H9 (cell line): ENCODE results near the gene SOX12. TPM values are rescaled to one million over a fixed set of nuclear protein-coding genes. Genes with fewer than 3 reads are reported as not detected.
A peak's percentile ranks its signal among the peaks of the same experiment; 100 is the strongest.

Source experiments
- DNase-seq: peaks from one replicate; pipeline ENCODE4 v3.0.0-alpha.2; 2017
- H2AFZ ChIP-seq: one replicate; pipeline ENCODE4 v1.6.1; 2013; ENCODE audit warnings: mild to moderate bottlenecking, low read length, control low read depth, moderate library complexity
- H2AK5ac ChIP-seq: 2 replicates; pipeline ENCODE4 v1.6.1; 2013; ENCODE audit warnings: low read length, control low read depth, mixed read lengths; ENCODE audit not compliant: insufficient read length
- H2BK120ac ChIP-seq: one replicate; pipeline ENCODE4 v1.6.1; 2013; ENCODE audit warnings: low read depth, mild to moderate bottlenecking, low read length, control low read depth, inconsistent platforms; ENCODE audit not compliant: poor library complexity, severe bottlenecking
- H2BK12ac ChIP-seq: 2 replicates; pipeline ENCODE4 v1.6.1; 2013; ENCODE audit warnings: low read length, control low read depth, mixed read lengths, low read depth; ENCODE audit not compliant: insufficient read length
- H2BK15ac ChIP-seq: 2 replicates; pipeline ENCODE4 v1.6.1; 2013; ENCODE audit warnings: low read depth, low read length, control low read depth
- H2BK20ac ChIP-seq: one replicate; pipeline ENCODE4 v1.6.1; 2013; ENCODE audit warnings: low read depth, mild to moderate bottlenecking, low read length, control low read depth, inconsistent platforms; ENCODE audit not compliant: poor library complexity, severe bottlenecking
- H2BK5ac ChIP-seq: 2 replicates; pipeline ENCODE4 v1.6.1; 2013; ENCODE audit warnings: low read length, control low read depth, mixed read lengths; ENCODE audit not compliant: insufficient read length
- H3K14ac ChIP-seq: 2 replicates; pipeline ENCODE4 v1.6.1; 2013; ENCODE audit warnings: low read length, control low read depth; ENCODE audit not compliant: insufficient read depth
- H3K18ac ChIP-seq: 2 replicates; pipeline ENCODE4 v1.6.1; 2013; ENCODE audit warnings: low read depth, mild to moderate bottlenecking, mixed read lengths, low read length, control low read depth; ENCODE audit not compliant: insufficient read length
- H3K23ac ChIP-seq: 2 replicates; pipeline ENCODE4 v1.6.1; 2013; ENCODE audit warnings: low read length, control low read depth, mixed read lengths, low read depth; ENCODE audit not compliant: insufficient read length
- H3K23me2 ChIP-seq: 2 replicates; pipeline ENCODE4 v1.6.1; 2013; ENCODE audit warnings: low read depth, mild to moderate bottlenecking, mixed read lengths, low read length, control low read depth; ENCODE audit not compliant: insufficient read length, poor library complexity, severe bottlenecking
- H3K27ac ChIP-seq: 2 replicates; pipeline ENCODE4 v1.5.1; 2013; ENCODE audit warnings: low read length, control low read depth, mixed read lengths, low read depth; ENCODE audit not compliant: insufficient read length
- H3K27me3 ChIP-seq: 2 replicates; pipeline ENCODE4 v1.6.1; 2013; ENCODE audit warnings: low read length, control low read depth, inconsistent platforms; ENCODE audit not compliant: insufficient read depth
- H3K4ac ChIP-seq: 2 replicates; pipeline ENCODE4 v1.6.1; 2013; ENCODE audit warnings: low read depth, mild to moderate bottlenecking, control low read depth, inconsistent platforms, low read length, moderate library complexity
- H3K4me1 ChIP-seq: 2 replicates; pipeline ENCODE4 v1.6.1; 2013; ENCODE audit warnings: low read length, control low read depth, inconsistent platforms; ENCODE audit not compliant: insufficient read depth
- H3K4me2 ChIP-seq: 2 replicates; pipeline ENCODE4 v1.6.1; 2013; ENCODE audit warnings: low read length, control low read depth, mixed read lengths; ENCODE audit not compliant: insufficient read length, insufficient read depth
- H3K56ac ChIP-seq: 2 replicates; pipeline ENCODE4 v1.6.1; 2013; ENCODE audit warnings: low read depth, mild to moderate bottlenecking, mixed read lengths, low read length, control low read depth; ENCODE audit not compliant: insufficient read length
- H3K79me1 ChIP-seq: 2 replicates; pipeline ENCODE4 v1.6.1; 2013; ENCODE audit warnings: low read depth, mild to moderate bottlenecking, moderate library complexity, low read length, control low read depth, inconsistent platforms; ENCODE audit not compliant: insufficient read depth, poor library complexity, severe bottlenecking
- H3K79me2 ChIP-seq: 2 replicates; pipeline ENCODE4 v1.6.1; 2013; ENCODE audit warnings: low read length, control low read depth, inconsistent platforms; ENCODE audit not compliant: insufficient read depth
- H3K9ac ChIP-seq: 2 replicates; pipeline ENCODE4 v1.6.1; 2013; ENCODE audit warnings: low read length, control low read depth, mixed read lengths; ENCODE audit not compliant: insufficient read length; ENCODE audit errors: extremely low read depth
- H3K9me3 ChIP-seq: one replicate; pipeline ENCODE4 v1.6.1; 2013; ENCODE audit warnings: low read depth, low read length, inconsistent platforms; ENCODE audit not compliant: control insufficient read depth
- H3T11ph ChIP-seq: one replicate; pipeline ENCODE4 v1.6.1; 2013; ENCODE audit warnings: mild to moderate bottlenecking, low read length, control low read depth, inconsistent platforms
- H4K20me1 ChIP-seq: one replicate; pipeline ENCODE4 v1.6.1; 2013; ENCODE audit not compliant: control insufficient read depth, insufficient read length, insufficient read depth
- H4K5ac ChIP-seq: 2 replicates; pipeline ENCODE4 v1.6.1; 2013; ENCODE audit warnings: low read depth, mild to moderate bottlenecking, mixed read lengths, low read length, control low read depth; ENCODE audit not compliant: insufficient read length
- H4K8ac ChIP-seq: replicated peaks from 2 replicates; pipeline ENCODE4 v1.6.1; 2013; ENCODE audit warnings: low read length, control low read depth, mixed read lengths, low read depth; ENCODE audit not compliant: insufficient read length
- H4K91ac ChIP-seq: 2 replicates; pipeline ENCODE4 v1.6.1; 2013; ENCODE audit warnings: low read depth, mild to moderate bottlenecking, moderate library complexity, mixed read lengths, low read length, control low read depth; ENCODE audit not compliant: insufficient read length
- H3K27ac Mint-ChIP-seq, 3 experiments: 2 replicates in 2 of 3; 3 replicates in 1 of 3; pipeline ENCODE4 v1.8.0; 2020 to 2021; ENCODE audit warnings: mixed read lengths in 3 of 3, mild to moderate bottlenecking in 1 of 3, moderate library complexity in 1 of 3
- H3K27me3 Mint-ChIP-seq: 2 replicates; pipeline ENCODE4 v1.8.0; 2021; ENCODE audit warnings: low read depth, mild to moderate bottlenecking, moderate library complexity, mixed read lengths
- H3K36me3 Mint-ChIP-seq, 3 experiments: 2 replicates in 2 of 3; 3 replicates in 1 of 3; pipeline ENCODE4 v1.8.0; 2020 to 2021; ENCODE audit warnings: low read depth in 3 of 3, mixed read lengths in 3 of 3; ENCODE audit not compliant: insufficient read depth in 1 of 3
- H3K4me1 Mint-ChIP-seq, 2 experiments: 2 replicates each; pipeline ENCODE4 v1.8.0; 2020; ENCODE audit warnings: mixed read lengths in 2 of 2
- H3K4me3 Mint-ChIP-seq, 2 experiments: 2 replicates in 1 of 2; 3 replicates in 1 of 2; pipeline ENCODE4 v1.8.0; 2020 to 2021; ENCODE audit warnings: mild to moderate bottlenecking in 2 of 2, mixed read lengths in 2 of 2, moderate library complexity in 1 of 2
- H3K9me3 Mint-ChIP-seq, 2 experiments: 2 replicates in 1 of 2; 3 replicates in 1 of 2; pipeline ENCODE4 v1.8.0; 2020; ENCODE audit warnings: mild to moderate bottlenecking in 2 of 2, mixed read lengths in 2 of 2, moderate library complexity in 1 of 2
- WGBS: extraction: QIAGEN DNeasy Blood & Tissue Kit; methylation state at CpG from one replicate; pipeline ENCODE4 v1.1.7; 2013; ENCODE audit warnings: missing lambda C conversion rate, low lambda C conversion rate, mixed read lengths; ENCODE audit not compliant: insufficient read length; ENCODE audit errors: extremely low coverage; 5-methylcytosine and 5-hydroxymethylcytosine counted together
- total RNA-seq: library from RNA; stranded (reverse); gene quantifications from 2 replicates; pipeline ENCODE4 v1.2.1, GENCODE V29; 2021
- TF ChIP-seq, protein P1 (sequence below): fragments of 200-600 bp; sonication (generic); conservative IDR thresholded peaks from 3 replicates; pipeline ENCODE4 v1.8.0; 2021; ENCODE audit warnings: antibody characterized with exemption, mild to moderate bottlenecking

SOX12 gene
- total RNA-seq, 1 experiment from 2014 or later, result 54.4 TPM

DNA sequence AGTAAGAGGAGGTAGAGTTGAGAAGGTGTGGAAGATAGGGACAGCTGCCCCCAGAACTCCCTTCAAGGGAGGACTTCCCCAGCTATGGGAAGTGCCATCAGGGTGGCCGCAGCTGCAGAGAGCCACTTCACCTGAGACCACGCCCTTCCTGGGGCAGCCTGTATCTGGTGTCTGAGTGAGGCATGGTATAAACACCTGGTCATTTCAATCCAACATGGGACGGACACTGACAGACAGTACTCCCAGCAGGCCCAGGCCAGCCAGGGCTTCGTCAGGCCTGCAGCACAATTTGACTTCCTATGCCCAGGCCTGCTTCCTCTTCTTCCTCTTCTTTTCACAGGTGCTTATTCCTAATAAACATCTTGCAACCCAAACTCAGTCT, 4.5 kb downstream of the SOX12 start:
- Histone ChIP-seq H3K4me1 (peaks cover 2% of the 10 kb centered on the region; the same call in 1 of the 2 replicates), H2BK5ac (no peak overlapping the region), H3K79me1 (no peaks in the 10 kb centered on the region), H2AK5ac (no peak overlapping the region), H4K91ac (no peak overlapping the region), H3K14ac (no peak overlapping the region), H2BK20ac (no peak overlapping the region), H3K4me2 (no peak overlapping the region), H3K27me3 (peaks cover 6% of the 10 kb centered on the region; the same call in 1 of the 2 replicates), H4K20me1 (peaks cover 2% of the 10 kb centered on the region), H3K23ac (no peak overlapping the region), H4K8ac (no peak overlapping the region), H3K56ac (no peak overlapping the region), H3K79me2 (peaks cover 9% of the 10 kb centered on the region; the same call in 1 of the 2 replicates), H3T11ph (no peak overlapping the region), H3K9ac (no peak overlapping the region), H2BK15ac (no peak overlapping the region), H2BK120ac (no peak overlapping the region), H3K9me3 (no peaks in the 10 kb centered on the region), H3K27ac (no peak overlapping the region), H3K18ac (no peak overlapping the region), H3K23me2 (peaks cover 8% of the 10 kb centered on the region), H2AFZ (no peak overlapping the region), H3K4ac (no peak overlapping the region), H4K5ac (no peak overlapping the region), H2BK12ac (no peak overlapping the region)
- Mint-ChIP-seq H3K27ac (peak overlapping the region in 1 of 3 experiments; percentile 91; a peak in 2 of 7 replicates), H3K4me1 (peaks cover 29 to 32% of the 10 kb centered on the region in 2 experiments), H3K4me3 (peak overlapping the region; percentile 19 to 53; a peak in 3 of 5 replicates), H3K27me3 (peaks cover 23% of the 10 kb centered on the region), H3K36me3 (peaks cover 16 to 22% (median 21%) of the 10 kb centered on the region in 3 experiments; a peak in 6 of 7 replicates), H3K9me3 (peaks cover 0 to 2% of the 10 kb centered on the region in 2 experiments; a peak in 1 of 5 replicates)
- TF ChIP-seq, protein P1, sequence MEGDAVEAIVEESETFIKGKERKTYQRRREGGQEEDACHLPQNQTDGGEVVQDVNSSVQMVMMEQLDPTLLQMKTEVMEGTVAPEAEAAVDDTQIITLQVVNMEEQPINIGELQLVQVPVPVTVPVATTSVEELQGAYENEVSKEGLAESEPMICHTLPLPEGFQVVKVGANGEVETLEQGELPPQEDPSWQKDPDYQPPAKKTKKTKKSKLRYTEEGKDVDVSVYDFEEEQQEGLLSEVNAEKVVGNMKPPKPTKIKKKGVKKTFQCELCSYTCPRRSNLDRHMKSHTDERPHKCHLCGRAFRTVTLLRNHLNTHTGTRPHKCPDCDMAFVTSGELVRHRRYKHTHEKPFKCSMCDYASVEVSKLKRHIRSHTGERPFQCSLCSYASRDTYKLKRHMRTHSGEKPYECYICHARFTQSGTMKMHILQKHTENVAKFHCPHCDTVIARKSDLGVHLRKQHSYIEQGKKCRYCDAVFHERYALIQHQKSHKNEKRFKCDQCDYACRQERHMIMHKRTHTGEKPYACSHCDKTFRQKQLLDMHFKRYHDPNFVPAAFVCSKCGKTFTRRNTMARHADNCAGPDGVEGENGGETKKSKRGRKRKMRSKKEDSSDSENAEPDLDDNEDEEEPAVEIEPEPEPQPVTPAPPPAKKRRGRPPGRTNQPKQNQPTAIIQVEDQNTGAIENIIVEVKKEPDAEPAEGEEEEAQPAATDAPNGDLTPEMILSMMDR, result no peak
- WGBS, result no CpG with 5 or more reads among the region's 4 CpGs
- no peak for DNase-seq
